Breast epithelium (tissue), 4 donors: ENCODE measurements around the gene RUFY1. TPM values are rescaled to one million over a fixed set of nuclear protein-coding genes. Genes with fewer than 3 reads are reported as not detected.

Experiments
- DNase-seq, 2 donors: peaks; one replicate each; pipeline ENCODE4 v3.0.0-alpha.2; 2019; ENCODE audit warnings: low spot score in 2 of 2
- H3K27ac ChIP-seq, 2 donors: fragments of 200-600 bp; sonication (generic) in 1 of 2; one replicate each; pipeline ENCODE4 v1.5.1; 2016 to 2019; ENCODE audit warnings: mild to moderate bottlenecking in 1 of 2
- H3K27me3 ChIP-seq, 2 donors: fragments of 200-600 bp; sonication (generic) in 1 of 2; one replicate each; pipeline versions ENCODE4 v1.5.1 to v1.6.0; 2017 to 2019; ENCODE audit warnings: control low read depth in 1 of 2, mild to moderate bottlenecking in 1 of 2
- H3K36me3 ChIP-seq: fragments of 200-600 bp; one replicate; pipeline ENCODE4 v1.5.1; 2019
- H3K4me1 ChIP-seq, 2 donors: fragments of 200-600 bp; sonication (generic); one replicate each; pipeline ENCODE4 v1.5.1; 2016 to 2019; ENCODE audit warnings: control low read depth in 1 of 2
- H3K4me3 ChIP-seq, 3 donors: fragments of 200-600 bp; sonication (generic); 1 replicate in 2 of 3; 2 replicates in 1 of 3; pipeline ENCODE4 v1.5.1; 2016 to 2019; ENCODE audit warnings: mild to moderate bottlenecking in 3 of 3, moderate library complexity in 2 of 3
- H3K9me3 ChIP-seq, 2 donors: fragments of 200-600 bp; sonication (generic) in 1 of 2; one replicate each; pipeline ENCODE4 v1.5.1; 2016 to 2019; ENCODE audit warnings: control low read depth in 1 of 2
- CTCF ChIP-seq, 3 donors: fragments of 450-650 bp; IDR thresholded peaks; one replicate each; pipeline ENCODE4 v1.5.1; 2016 to 2017; ENCODE audit warnings: antibody characterized with exemption in 3 of 3, mild to moderate bottlenecking in 3 of 3, moderate library complexity in 3 of 3
- POLR2A ChIP-seq: fragments of 450-650 bp; IDR thresholded peaks from one replicate; pipeline ENCODE4 v1.6.1; 2016; ENCODE audit warnings: antibody characterized with exemption, mild to moderate bottlenecking, moderate library complexity
- POLR2AphosphoS5 ChIP-seq, 3 donors: sonication (generic); formaldehyde crosslinking; IDR thresholded peaks; one replicate each; pipeline ENCODE4 v1.6.1; 2017; ENCODE audit warnings: antibody characterized with exemption in 3 of 3
- intact Hi-C: fragments of 100-400 bp; cut with DNase I; formaldehyde crosslinking; loops from one replicate; pipeline ENCODE4 v1.15.1; 2023; ENCODE audit warnings: low total_unique reads
- total RNA-seq, 3 donors: library from RNA; depleted of rRNA; stranded (reverse); fragments of >200 nt; gene quantifications; one replicate each; pipeline ENCODE4 v1.1.0, GENCODE V29; 2016

The RUFY1 gene
- total RNA-seq, 3 donors from 2014 or later: 51.8 to 70.0 (median 62.6) TPM

- peaks cover 0 to 12% of the 10 kb centered on the region in 2 donors for H3K4me1 ChIP-seq
Observed at GRCh38 chr5:179614745-179615144, 64.4 kb downstream of the RUFY1 start.

GRCh38 chr5:179615203-179615602 lies 64.8 kb downstream of the RUFY1 start:
- TF ChIP-seq POLR2A (no peak), POLR2AphosphoS5 (IDR thresholded peaks at IDR 0.05) (no peak), CTCF (IDR thresholded peaks at IDR 0.05) (no peak)
- H3K36me3 ChIP-seq: peaks cover 5% of the 10 kb centered on the region
- H3K4me1 ChIP-seq: peaks cover 0 to 17% of the 10 kb centered on the region in 2 donors
- H3K27ac ChIP-seq: no peak overlapping the region
- no peaks in the 10 kb centered on the region for H3K27me3 ChIP-seq
- intact Hi-C loops: no loop called here
- H3K4me3 ChIP-seq: no peak overlapping the region
- no peak for DNase-seq
- H3K9me3 ChIP-seq: no peaks in the 10 kb centered on the region

More at GRCh38 chr5:179614745-179615144, 64.4 kb downstream of the RUFY1 start:
- H3K9me3 ChIP-seq: no peaks in the 10 kb centered on the region
- DNase-seq: no peak
- H3K27me3 ChIP-seq: no peaks in the 10 kb centered on the region
- no peak overlapping the region for H3K4me3 ChIP-seq
- no peak overlapping the region for H3K27ac ChIP-seq
- TF ChIP-seq CTCF (IDR thresholded peaks at IDR 0.05) (no peak), POLR2AphosphoS5 (IDR thresholded peaks at IDR 0.05) (no peak), POLR2A (no peak)
- intact Hi-C loops: no loop called here
- peaks cover 5% of the 10 kb centered on the region for H3K36me3 ChIP-seq

GRCh38 chr5:179616002-179616594 lies 65.7 kb downstream of the RUFY1 start:
- no peaks in the 10 kb centered on the region for H3K9me3 ChIP-seq
- intact Hi-C loops: no loop called here
- no peak overlapping the region for H3K4me3 ChIP-seq
- DNase-seq: no peak
- TF ChIP-seq CTCF (IDR thresholded peaks at IDR 0.05) (no peak), POLR2A (no peak), POLR2AphosphoS5 (IDR thresholded peaks at IDR 0.05) (no peak)
- peaks cover 0 to 24% of the 10 kb centered on the region in 2 donors for H3K4me1 ChIP-seq
- H3K36me3 ChIP-seq: peaks cover 5% of the 10 kb centered on the region
- no peaks in the 10 kb centered on the region for H3K27me3 ChIP-seq
- no peak overlapping the region for H3K27ac ChIP-seq

- H3K9me3 ChIP-seq: no peaks in the 10 kb centered on the region
- peaks cover 5% of the 10 kb centered on the region for H3K36me3 ChIP-seq
- intact Hi-C loops: no loop called here
- DNase-seq: no peak
- peaks cover 0 to 32% of the 10 kb centered on the region in 2 donors for H3K4me1 ChIP-seq
- TF ChIP-seq POLR2AphosphoS5 (IDR thresholded peaks at IDR 0.05) (no peak), POLR2A (no peak), CTCF (IDR thresholded peaks at IDR 0.05) (no peak)
- no peak overlapping the region for H3K4me3 ChIP-seq
- H3K27ac ChIP-seq: no peak overlapping the region
- no peaks in the 10 kb centered on the region for H3K27me3 ChIP-seq
Observed at GRCh38 chr5:179617930-179618329, 67.6 kb downstream of the RUFY1 start.

- Histone ChIP-seq H3K9me3 (no peaks in the 10 kb centered on the region), H3K27me3 (no peaks in the 10 kb centered on the region), H3K4me3 (peak overlapping the region; percentile 93 to 100 (median 100)), H3K4me1 (peaks cover 0 to 32% of the 10 kb centered on the region in 2 donors), H3K36me3 (peaks cover 5% of the 10 kb centered on the region), H3K27ac (no peak overlapping the region)
- TF ChIP-seq POLR2A (no peak), POLR2AphosphoS5 (IDR thresholded peaks at IDR 0.05) (no peak), CTCF (IDR thresholded peaks at IDR 0.05) (no peak)
- intact Hi-C loops: no loop called here
- DNase-seq: no peak
Observed at GRCh38 chr5:179618923-179619554, 68.7 kb downstream of the RUFY1 start.
